NCI-H446 (cell line): Measurements from ENCODE around the gene PCDHA9.
A peak's percentile ranks its signal among the peaks of the same experiment; 100 is the strongest.

ENCODE experiments used
- DNase-seq, 2 experiments: peaks; one replicate each; lab custom pipeline; 2025; lab: John Stamatoyannopoulos, UW

PCDHA9 gene

GRCh38 chr5:140881889-140882590 is 33.9 kb downstream of the PCDHA9 start, which contains the start of gene PCDHA13:
PCDHA13 (plus strand) TSS chr5:140882124; CDS start chr5:140882269, 145 bp downstream.
- DNase-seq, result no peak

- DNase-seq, result peak in 1 of 2 experiments; percentile 4
Measured at GRCh38 chr5:140882591-140882899, 34.4 kb downstream of the PCDHA9 start.

- DNase-seq, result no peak
Measured at GRCh38 chr5:140883373-140883772, 35.2 kb downstream of the PCDHA9 start.

GRCh38 chr5:140883927-140884697 is 35.9 kb downstream of the PCDHA9 start:
- no peak for DNase-seq
